Lower leg skin (tissue), 4 donors: ENCODE results near the gene KIRREL3. TPM values are rescaled to one million over a fixed set of nuclear protein-coding genes. Genes with fewer than 3 reads are reported as not detected.

Experiments used
- DNase-seq, 2 donors: peaks; one replicate each; pipeline ENCODE4 v3.0.0-alpha.2; 2019; ENCODE audit warnings: low spot score in 2 of 2
- H3K4me3 ChIP-seq: fragments of 200-600 bp; sonication (generic); 2 replicates; pipeline ENCODE4 v1.5.1; 2017; ENCODE audit warnings: mild to moderate bottlenecking, low read depth; ENCODE audit not compliant: poor library complexity, severe bottlenecking
- POLR2A ChIP-seq, 2 donors: fragments of 450-650 bp; IDR thresholded peaks; one replicate each; pipeline ENCODE4 v1.6.1; 2016 to 2017; ENCODE audit warnings: antibody characterized with exemption in 2 of 2, mild to moderate bottlenecking in 1 of 2, moderate library complexity in 1 of 2
- WGBS, 2 donors: methylation state at CpG; one replicate each; pipeline ENCODE4 v1.1.5; 2018; 5-methylcytosine and 5-hydroxymethylcytosine counted together
- intact Hi-C: fragments of 100-400 bp; cut with DNase I; formaldehyde crosslinking; loops from one replicate; pipeline ENCODE4 v1.15.0; 2023; ENCODE audit warnings: low total_unique reads
- total RNA-seq, 4 donors: library from RNA; depleted of rRNA; stranded (reverse); fragments of >200 nt; gene quantifications; one replicate each; pipeline ENCODE4 v1.1.0, GENCODE V29; 2016
- TF ChIP-seq, protein P1 (sequence below), 3 donors: fragments of 450-650 bp; IDR thresholded peaks; one replicate each; pipeline ENCODE4 v1.5.1; 2016; ENCODE audit warnings: antibody characterized with exemption in 3 of 3, mild to moderate bottlenecking in 3 of 3, moderate library complexity in 2 of 3

KIRREL3 gene
- total RNA-seq, 4 donors from 2014 or later, result 0.13 TPM; not detected in 3

DNA sequence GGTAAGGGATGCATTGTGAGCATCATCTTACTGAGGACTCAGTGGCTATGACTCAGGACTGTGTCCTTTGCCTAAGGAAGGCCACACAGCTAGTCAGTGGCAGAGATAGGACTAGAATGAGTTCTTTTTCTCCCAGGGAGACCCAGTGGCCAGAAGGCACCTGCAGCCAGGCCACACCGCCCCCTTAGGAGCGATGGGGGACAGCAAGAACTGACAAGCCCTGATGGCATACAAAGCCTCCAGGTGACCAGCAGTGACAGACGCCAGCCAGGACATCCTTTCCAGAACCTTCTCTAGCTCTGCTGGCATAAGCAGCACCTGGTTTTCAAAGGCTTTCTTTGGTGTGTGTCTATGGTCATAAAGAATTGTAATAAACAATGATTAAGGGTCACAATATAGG is 405.0 kb downstream of the KIRREL3 start:
- H3K4me3 ChIP-seq, result no peak overlapping the region

DNA sequence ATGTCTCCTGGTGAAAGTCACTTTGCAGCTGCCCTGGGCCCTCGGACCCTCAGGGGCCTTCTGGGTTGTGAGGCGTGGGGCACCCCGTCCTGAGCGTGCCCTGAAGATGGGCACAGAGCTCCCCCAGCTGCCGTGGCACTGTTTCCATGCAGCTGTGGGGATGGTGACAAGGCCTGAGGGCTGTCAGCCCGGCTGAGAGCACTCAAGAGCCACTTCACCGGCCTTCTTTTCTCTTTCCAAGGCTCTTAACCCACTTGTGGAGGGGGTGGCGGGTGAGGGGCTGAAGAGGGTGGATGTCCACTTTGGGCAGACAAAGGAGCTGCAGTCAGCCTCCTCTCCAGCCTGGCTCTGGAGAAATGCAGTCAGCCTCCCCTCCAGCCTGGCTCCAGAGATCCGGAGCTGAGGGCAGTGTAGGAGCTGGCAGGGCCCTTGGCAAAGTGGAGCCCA is 405.6 kb downstream of the KIRREL3 start:
- no peak overlapping the region for H3K4me3 ChIP-seq
- 80 to 90% methylated on average over 6 to 9 of the region's 9 CpGs for WGBS, 2 donors
- intact Hi-C loops, result no loop called here
- TF ChIP-seq POLR2A (IDR thresholded peaks at IDR 0.05), result no peak
- TF ChIP-seq, protein P1, sequence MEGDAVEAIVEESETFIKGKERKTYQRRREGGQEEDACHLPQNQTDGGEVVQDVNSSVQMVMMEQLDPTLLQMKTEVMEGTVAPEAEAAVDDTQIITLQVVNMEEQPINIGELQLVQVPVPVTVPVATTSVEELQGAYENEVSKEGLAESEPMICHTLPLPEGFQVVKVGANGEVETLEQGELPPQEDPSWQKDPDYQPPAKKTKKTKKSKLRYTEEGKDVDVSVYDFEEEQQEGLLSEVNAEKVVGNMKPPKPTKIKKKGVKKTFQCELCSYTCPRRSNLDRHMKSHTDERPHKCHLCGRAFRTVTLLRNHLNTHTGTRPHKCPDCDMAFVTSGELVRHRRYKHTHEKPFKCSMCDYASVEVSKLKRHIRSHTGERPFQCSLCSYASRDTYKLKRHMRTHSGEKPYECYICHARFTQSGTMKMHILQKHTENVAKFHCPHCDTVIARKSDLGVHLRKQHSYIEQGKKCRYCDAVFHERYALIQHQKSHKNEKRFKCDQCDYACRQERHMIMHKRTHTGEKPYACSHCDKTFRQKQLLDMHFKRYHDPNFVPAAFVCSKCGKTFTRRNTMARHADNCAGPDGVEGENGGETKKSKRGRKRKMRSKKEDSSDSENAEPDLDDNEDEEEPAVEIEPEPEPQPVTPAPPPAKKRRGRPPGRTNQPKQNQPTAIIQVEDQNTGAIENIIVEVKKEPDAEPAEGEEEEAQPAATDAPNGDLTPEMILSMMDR (IDR thresholded peaks at IDR 0.05), result no peak
- DNase-seq, result no peak

More for the DNA sequence above, 405.0 kb downstream of the KIRREL3 start:
- no peak for TF ChIP-seq POLR2A (IDR thresholded peaks at IDR 0.05)
- TF ChIP-seq, protein P1 (IDR thresholded peaks at IDR 0.05), result no peak
- 82 to 88% methylated on average over 3 of the region's 3 CpGs for whole genome bisulfite sequencing, 2 donors
- no peak for DNase-seq
- intact Hi-C loops, result no loop called here

DNA sequence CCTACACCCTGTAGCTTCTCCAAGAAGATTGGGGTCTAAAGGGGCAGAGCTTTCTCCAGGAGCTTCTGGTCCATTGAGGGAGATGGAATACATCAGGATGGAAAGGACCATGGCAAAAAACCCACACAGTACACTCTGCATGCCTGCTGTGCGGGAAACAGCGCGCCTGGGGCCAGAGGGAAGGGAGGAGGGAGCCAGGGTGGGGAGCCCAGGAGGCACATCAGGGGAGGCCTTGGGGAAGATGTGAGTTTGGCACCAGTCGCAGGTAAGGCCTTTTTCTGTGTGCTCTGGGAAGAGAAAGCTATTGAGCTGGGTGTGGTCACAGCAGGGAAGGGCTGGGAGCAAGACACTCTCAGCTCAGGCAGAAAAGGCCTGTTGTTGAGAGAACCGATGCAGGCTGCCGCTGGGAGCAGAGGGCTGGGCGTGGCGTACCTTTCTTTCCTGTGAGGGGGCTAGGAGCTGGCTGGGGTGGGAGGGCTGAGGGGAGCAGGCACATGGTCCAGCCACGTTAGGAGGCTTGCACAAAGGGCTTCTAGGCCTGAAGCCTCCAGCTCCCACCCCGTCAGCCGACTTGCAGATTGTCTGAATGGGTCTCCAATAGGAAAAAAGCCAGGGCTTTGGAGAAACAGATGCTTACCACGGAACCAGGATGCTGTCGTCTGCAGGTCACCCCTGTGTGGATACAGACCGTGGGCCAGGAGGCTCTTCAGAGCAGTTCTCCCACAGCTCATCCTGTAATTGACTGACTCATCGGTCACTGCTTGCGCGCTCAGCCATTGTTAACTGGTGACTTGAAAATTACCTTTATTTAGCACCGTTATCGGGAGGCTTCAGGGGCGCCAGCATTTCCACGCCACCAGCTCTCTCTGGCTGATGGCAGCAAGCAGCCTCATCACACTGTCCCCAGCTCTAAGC is 407.8 kb downstream of the KIRREL3 start:
- no peak overlapping the region for H3K4me3 ChIP-seq
- intact Hi-C loops, result no loop called here
- WGBS, 2 donors, result 64 to 74% methylated on average over 21 of the region's 21 CpGs
- TF ChIP-seq POLR2A (IDR thresholded peaks at IDR 0.05), result no peak
- TF ChIP-seq, protein P1 (IDR thresholded peaks at IDR 0.05), result no peak
- DNase-seq, result no peak

DNA sequence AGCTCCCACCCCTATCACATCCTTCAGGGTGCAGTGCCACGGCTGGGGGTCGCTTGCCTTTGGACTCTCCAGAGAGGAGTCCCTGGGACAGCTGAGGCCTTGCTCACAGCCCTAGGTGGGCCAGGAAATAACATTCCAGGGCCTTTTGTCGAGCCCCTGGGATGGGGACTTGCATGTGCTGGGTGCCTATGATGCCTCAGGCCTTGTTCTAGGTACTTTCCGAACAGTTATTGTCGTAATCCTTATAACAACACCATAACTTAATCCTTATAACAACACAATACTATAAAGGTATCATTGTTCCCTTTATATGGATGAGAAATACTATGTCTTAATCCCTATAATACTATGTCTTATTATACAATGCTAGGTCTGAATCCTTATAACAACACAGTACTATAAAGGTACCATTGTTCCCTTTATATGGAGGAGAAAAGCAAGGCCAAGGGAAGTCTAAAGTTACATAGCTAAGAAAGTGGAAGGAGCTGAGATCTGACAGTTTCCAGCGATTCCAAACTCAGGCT is 408.5 kb downstream of the KIRREL3 start:
- no peak for DNase-seq
- 77 to 80% methylated on average over 6 of the region's 6 CpGs for WGBS, 2 donors
- intact Hi-C loops, result no loop called here
- TF ChIP-seq, protein P1 (IDR thresholded peaks at IDR 0.05), result no peak
- no peak for TF ChIP-seq POLR2A (IDR thresholded peaks at IDR 0.05)
- H3K4me3 ChIP-seq, result no peak overlapping the region

DNA sequence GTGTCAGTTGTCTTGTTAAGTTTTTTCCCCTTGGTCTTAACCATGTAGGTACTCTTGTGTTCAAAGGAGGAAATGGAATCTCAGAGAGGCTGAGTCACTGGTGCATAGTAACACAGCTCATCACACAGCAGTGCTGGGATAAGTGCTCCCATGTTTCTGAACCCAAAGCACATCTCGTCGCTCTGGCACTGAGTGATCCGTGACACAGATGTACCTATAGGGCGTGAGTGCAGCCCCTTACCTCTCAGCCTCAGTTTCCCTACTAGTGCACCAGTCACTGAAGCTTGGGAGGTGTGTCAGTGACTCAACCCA is 411.1 kb downstream of the KIRREL3 start:
- DNase-seq, result no peak
- TF ChIP-seq POLR2A (IDR thresholded peaks at IDR 0.05), result no peak
- TF ChIP-seq, protein P1 (IDR thresholded peaks at IDR 0.05), result no peak
- intact Hi-C loops, result no loop called here
- no peak overlapping the region for H3K4me3 ChIP-seq
- 89 to 94% methylated on average over 4 of the region's 4 CpGs for WGBS, 2 donors
